HK-2 (cell line): ENCODE data around the gene EIF5.

Source experiments
- DNase-seq: peaks from one replicate; pipeline ENCODE4 v3.0.0-alpha.2; 2018; ENCODE audit not compliant: unreplicated experiment

The EIF5 gene

GRCh38 chr14:103333754-103334643 is at the start of gene EIF5:
Gene EIF5 (plus strand): TSS chr14:103334237. CDS start chr14:103335861, 1,624 bp downstream.
- peak; percentile 98 for DNase-seq

GRCh38 chr14:103284574-103285467 is 49.2 kb upstream of the EIF5 start:
- peak; percentile 36 for DNase-seq

GRCh38 chr14:103286460-103286859 is 47.6 kb upstream of the EIF5 start:
- no peak for DNase-seq

DNA sequence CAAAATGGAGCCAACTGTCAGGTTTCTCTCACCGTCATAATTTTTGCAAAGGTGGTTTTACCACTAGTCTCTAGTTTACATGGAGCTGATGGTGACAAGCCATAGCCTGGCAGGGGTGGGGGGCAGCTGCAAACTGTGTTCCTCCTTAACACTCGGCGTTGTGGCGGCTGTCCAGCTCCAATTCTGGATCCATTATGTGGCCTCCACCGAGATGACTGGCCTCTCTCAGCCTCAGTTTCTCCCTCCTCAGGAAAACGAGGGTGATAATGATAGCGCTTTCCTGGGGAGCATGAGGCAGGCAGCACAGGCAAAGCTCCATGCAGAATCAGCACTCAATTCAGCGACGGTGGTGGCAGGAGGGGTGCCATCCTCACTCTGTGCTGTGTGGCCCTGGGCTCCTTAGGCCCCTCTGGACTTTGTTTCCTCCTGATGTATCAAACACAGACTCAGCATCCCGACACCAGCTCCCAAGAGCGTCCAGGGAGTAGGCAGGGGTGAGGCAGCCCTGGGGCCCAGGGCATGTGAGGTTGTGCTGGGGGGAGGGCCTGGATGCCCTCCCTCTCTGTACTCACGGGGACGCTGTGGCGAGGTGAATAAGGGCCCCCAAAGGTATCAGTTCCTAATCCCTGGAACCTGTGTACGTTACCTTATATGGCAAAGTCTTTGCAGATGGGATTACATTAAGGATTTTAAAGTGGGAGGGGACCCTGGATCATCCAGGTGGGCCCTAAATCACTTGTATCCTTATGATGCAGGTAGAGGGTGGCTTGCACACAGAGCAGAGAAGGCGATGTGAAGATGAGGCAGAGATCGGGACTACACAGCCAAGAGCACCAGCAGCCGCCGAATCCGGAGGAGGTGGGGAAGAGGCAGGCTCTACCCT is 46.8 kb upstream of the EIF5 start:
- no peak for DNase-seq

GRCh38 chr14:103288076-103288766 is 45.8 kb upstream of the EIF5 start:
- DNase-seq: no peak

DNA sequence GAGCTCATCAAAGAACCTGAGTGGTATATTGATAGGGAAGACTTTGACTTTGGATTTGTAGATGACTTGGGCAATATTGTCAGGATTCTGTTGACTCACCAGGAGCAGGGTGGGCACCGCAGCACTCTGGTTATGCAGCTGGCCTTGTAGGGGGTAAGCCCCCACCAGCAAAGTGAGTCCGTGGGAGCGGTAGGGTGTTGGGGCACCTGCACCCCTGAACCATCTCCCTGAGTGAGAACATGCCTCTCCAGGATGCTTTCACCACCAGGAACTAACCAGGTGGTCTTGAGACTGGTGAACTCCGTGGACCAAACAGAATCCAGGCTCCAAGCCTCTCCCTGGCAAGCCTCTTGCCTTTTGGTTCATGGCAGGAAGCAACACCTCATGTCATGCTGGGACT is 44.0 kb upstream of the EIF5 start:
- DNase-seq: no peak

- DNase-seq: no peak
Observed at GRCh38 chr14:103290494-103290893, 43.5 kb upstream of the EIF5 start.

GRCh38 chr14:103290961-103291360 is 43.1 kb upstream of the EIF5 start:
- no peak for DNase-seq

GRCh38 chr14:103292426-103293374 is 41.3 kb upstream of the EIF5 start:
- peak; percentile 76 for DNase-seq

- DNase-seq: no peak
Observed at GRCh38 chr14:103293465-103293864, 40.6 kb upstream of the EIF5 start.

DNA sequence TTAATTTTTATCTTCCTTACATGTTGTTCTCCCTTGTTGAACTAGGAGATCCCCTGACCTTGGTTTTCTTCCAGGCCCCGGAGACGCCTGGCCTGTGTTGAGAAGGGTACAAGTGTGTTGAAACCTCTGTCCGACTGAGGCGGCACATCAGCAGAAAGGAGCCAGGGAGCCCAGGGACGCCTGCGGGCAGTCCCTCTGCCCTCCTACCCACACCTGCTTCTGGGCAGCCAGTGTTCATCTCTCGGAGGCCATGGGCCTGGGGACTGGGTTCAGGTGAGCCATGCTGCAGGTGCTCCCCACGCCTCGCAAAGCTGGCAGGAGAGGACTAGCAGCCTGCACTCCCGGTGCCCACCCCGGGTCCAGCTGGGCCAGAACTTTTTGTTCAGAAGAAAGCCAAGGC is 39.9 kb upstream of the EIF5 start:
- DNase-seq: no peak

GRCh38 chr14:103296007-103296406 is 38.0 kb upstream of the EIF5 start:
- no peak for DNase-seq

GRCh38 chr14:103296987-103297386 is 37.0 kb upstream of the EIF5 start:
- DNase-seq: no peak

GRCh38 chr14:103298620-103299019 is 35.4 kb upstream of the EIF5 start:
- no peak for DNase-seq

- DNase-seq: no peak
Observed at GRCh38 chr14:103301512-103302354, 32.3 kb upstream of the EIF5 start.

DNA sequence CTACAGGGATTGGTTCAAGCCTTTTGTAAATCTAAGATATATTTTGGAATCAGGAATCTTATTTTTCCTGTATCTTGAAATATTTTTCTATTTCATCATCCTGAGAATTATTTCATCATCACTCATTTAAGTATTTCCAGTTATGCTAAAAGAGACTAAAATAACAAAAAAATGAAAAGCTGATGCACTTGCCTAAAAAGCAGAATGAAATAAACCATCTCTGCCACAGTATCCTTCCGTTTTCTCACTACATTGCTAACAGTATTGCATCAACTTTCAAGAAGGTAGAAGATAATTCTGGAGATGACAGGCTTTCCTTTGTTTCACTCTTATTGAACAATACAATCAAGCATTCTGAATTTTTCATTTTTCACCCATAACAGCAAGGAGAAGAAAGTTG is 31.1 kb upstream of the EIF5 start:
- DNase-seq: no peak

DNA sequence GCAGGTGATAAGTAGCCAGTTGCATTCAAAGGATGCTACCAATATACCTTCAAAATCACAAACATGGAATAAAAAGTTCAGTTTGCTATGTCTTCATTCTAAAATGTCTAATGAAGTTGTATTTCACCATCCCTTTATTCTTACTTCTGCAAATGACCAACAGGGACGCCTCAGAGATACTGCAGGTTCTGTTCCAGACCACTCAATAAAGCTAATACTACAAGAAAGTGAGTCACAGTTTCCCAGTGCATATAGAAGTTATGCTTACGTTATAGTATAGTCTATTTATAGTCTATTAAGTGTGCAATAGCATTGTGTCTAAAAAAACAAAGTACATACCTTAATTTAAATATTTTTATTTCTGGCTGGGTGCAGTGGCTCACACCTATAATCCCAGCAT is 29.3 kb upstream of the EIF5 start:
- no peak for DNase-seq

- no peak for DNase-seq
Observed at GRCh38 chr14:103308717-103309616, 25.1 kb upstream of the EIF5 start.
